Measurements from ENCODE around the gene NSUN7.
A peak's percentile ranks its signal among the peaks of the same experiment; 100 is the strongest.
"Not testable (repeated sequence)": the region's sequence is repeated elsewhere in the genome, so short reads cannot be mapped to it uniquely, and the experiment has no call there.

NSUN7 gene

DNA sequence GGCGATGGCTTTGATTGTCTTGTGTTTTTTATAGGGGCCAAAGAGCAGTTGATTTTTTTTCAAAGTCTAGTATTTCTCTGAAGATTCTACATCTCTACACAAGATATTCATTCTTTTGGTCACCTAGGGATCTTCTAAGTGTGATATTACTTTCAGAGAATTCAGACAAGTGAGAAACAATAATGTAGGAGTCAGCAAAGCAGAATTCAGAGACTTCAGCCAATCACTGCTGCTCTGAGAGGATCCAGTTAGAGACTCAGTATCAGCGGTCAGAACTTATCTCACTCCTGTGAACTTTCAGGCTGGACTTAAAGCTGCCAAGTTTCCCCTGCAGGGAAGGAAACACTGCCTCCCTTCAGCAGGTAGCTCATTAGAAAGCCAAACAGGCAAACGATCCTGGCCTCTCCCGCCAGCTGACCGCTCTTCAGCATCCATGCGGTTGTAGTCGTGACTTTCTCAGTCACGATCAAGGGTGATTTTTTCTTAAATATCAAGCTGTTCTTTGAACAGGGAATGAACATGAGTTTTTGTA, 59.2 kb downstream of the NSUN7 start:
- H3K27ac ChIP-seq, result no peak overlapping the region
- no peak overlapping the region for H3K4me3 ChIP-seq

DNA sequence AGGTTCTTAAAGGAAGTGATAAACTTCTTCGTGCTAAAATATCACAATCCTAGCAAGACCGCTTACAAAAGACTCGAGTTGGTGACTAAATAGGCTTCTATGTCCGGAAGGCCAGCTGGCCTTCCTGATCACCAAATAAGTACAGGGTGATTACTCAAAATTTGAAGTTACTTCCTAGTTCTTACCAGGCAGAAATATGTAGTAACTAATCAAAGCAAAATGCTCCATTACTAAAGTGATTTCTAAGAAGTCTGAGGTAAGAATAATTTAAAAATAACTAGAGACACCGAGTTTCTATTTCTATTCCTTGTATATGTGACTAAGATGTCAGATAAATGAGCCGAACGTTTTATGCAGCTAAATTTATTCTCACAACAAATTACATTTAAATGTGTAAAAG, 62.2 kb downstream of the NSUN7 start:
- H3K27ac ChIP-seq, result peak overlapping the region in 3 of 21 experiments; percentile 23 to 60 (median 57)

DNA sequence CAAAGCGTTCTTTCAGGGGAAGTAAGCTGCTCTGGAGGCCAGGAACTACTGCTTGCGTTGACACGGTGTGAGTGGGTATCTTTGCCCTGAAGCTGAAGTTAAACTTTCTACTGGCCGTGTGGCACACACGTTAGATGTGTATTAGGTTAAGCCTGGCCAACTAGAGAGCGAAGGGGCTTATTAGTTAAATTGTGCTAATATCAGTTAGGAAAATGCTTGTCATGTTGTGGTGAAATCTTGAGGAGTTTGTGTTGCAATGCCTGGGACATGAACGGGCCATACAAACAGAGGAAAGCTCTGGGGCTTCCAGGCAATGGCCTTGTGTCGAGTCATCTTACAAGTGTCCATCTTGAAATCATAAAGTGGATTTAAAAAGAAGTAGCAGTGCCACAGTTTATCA, 62.6 kb downstream of the NSUN7 start:
- Histone ChIP-seq H3K4me3 (no peak overlapping the region), H3K27ac (peak overlapping the region in 4 of 21 experiments; percentile 23 to 67 (median 58))

More for the DNA sequence above, 62.2 kb downstream of the NSUN7 start:
- no peak overlapping the region for H3K4me3 ChIP-seq

DNA sequence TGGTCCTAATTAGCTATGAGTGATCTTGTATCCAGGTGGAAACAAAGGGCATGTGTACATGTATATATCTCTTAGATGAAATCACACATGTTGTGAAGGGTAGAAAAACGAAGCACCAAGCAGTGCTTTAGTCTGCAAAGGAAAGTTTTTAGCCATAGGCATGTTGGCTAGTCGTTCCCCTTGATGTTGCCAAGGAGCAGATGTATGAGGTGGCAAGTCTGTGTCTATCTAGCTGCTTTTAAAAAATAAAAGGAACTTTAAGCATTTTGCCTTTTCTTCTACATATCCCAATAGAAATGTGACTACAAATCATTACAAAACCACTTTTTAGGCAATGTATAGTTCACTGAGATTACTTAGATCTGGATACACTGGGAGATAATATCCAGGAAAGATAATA, 63.1 kb downstream of the NSUN7 start:
- Histone ChIP-seq H3K4me3 (no peak overlapping the region), H3K27ac (peak overlapping the region in 3 of 21 experiments; percentile 47 to 67 (median 60))

DNA sequence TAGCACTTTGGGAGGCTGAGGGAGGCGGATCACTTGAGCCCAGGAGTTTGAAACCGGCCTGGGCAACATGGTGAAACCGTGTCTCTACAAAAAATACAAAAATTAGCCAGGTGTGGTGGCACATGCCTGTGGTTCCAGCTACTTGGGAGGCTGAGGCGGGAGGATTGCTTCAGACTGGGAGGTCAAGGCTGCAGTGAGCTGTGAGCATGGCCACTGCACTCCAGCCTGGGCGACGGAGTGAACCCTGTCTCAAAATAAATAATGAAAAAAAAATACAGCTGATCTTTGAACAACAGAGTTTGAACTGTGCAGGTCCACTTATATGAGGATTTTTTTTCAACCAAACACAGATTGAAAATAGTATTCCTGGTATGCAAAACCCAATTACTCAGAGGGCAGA, 67.4 kb downstream of the NSUN7 start:
- not testable (repeated sequence) for H3K4me3 ChIP-seq, H3K27ac ChIP-seq

DNA sequence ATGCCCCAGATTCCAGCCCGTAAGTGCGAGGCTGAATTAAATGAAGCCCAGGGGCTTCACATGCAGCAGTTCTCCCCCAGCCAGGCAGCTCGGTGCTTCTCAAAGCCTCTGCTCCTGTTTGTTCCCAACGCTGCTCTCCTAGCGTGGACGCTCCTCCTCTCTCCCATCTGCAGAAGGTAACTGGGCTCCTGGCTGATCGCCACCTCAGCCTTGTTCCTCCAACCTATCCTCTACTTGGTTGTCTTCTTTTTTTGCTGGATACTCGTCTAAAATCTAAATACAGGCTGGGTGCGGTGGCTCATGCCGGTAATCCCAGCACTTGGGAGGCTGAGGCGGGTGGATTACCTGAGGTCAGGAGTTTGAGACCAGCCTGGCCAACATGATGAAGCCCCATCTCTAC, 70.3 kb downstream of the NSUN7 start:
- no peak overlapping the region for H3K4me3 ChIP-seq
- no peak overlapping the region for H3K27ac ChIP-seq

DNA sequence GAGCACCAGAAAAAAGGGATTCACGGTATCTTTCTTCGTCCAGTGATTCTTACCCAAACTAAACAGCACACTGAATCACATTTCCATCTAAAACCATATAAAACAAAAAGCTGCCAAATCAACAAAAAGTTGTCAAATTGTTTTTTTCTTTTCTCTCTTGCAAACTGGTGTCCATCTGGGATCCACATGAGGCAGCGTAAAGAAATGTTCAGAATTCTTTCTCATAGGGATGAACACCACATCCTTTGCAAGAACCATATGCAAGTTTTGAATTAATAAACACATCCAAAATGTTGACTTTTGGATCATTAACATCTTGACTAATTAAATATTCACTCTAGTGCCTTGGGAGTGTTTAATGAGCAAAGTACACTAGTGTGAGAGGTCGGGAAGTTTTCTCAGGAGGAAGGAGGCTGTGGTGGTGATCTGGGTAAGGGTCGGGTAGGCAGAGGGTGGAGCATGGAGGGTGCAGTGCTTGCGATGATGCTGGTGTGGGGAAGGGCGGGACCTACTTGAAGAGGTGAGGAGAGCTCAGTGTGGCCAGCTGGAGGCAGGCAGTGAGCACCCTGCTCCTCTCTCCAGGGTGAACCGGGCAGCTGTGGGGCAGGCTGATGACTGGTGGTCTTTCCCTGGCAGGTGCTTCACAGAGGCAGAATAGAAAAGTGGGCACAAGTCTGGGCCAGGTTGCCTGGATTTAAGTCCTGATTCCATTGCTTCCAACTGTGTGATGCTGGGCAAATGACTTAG, 72.8 kb downstream of the NSUN7 start:
- Histone ChIP-seq H3K4me3 (no peak overlapping the region), H3K27ac (no peak overlapping the region)

DNA sequence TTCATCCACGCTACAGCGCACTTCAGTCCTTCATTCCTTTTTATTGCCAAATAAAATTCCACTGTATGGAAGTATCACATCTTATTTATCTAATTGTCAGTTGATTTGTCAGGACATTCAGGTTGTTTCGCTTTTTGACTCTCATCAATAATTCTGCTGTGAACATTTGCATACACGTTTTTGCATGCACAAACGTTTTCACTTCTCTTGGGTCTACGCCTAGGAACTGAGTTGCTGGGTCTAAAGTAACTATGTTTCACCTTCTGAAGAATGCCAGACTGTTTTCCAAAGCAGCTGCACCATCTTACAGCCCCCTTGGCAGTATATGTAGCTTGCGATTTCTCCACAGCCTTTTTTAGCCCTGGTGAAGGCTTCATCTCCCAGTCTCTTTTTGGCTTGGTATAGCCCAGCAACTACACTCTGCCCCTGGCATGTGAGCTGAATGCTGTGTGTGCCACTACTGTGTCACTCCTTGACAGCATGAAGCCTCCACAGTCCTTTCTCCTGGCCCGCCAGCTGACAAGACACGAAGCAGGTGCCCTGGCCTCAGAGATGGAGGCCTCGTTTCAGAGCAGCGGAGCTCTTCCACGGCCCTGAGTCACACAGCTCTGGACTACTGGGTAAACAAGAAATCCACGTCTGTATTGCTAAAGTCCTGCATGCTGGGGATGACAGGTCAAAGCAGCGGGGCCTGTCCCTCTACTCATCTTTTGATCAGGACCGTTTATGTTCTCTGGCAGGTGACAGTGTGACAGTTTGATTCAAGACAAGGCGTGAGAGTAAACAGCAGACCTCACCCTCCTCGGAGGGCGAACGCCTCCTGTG, 75.5 kb downstream of the NSUN7 start:
- Histone ChIP-seq H3K27ac (peak overlapping the region in 1 of 21 experiments; percentile 23), H3K4me3 (no peak overlapping the region)

DNA sequence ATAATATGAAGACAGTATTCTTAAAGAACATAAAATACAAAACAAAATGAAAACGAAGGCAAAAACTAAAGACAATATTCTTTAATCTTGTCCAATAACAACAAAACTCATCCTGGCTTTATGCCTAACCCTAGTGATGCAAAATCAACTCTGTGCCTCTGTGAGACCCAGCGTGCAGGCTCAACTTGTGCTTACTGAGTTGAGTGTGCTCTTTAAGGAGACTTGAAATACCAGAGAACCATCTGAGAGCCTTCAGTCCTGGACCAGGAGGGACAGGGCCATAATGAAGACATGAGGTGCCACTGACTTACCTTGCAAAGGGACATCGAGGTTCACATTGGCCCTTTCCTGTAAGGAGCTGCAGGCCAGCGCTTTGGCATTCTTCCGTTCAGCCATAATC, 77.1 kb downstream of the NSUN7 start:
- Histone ChIP-seq H3K4me3 (no peak overlapping the region), H3K27ac (no peak overlapping the region)

DNA sequence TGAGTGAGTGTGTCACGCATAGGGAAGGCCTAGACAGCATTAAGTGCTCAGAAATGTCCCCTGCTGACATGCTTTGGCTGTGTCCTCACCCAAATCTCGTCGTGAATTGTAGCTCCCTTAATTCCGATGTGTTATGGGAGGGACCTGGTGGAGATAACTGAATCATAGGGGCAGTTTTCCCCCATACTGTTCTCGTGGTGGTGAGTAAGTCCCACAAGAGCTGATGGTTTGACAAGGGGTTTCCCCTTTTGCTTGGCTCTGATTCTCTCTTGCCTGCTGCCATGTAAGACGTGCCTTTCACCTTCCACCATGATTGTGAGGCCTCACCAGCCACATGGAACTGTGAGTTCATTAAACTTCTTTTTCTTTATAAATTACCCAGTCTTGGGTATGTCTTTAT, 78.0 kb downstream of the NSUN7 start:
- Histone ChIP-seq H3K4me3 (no peak overlapping the region), H3K27ac (no peak overlapping the region)

DNA sequence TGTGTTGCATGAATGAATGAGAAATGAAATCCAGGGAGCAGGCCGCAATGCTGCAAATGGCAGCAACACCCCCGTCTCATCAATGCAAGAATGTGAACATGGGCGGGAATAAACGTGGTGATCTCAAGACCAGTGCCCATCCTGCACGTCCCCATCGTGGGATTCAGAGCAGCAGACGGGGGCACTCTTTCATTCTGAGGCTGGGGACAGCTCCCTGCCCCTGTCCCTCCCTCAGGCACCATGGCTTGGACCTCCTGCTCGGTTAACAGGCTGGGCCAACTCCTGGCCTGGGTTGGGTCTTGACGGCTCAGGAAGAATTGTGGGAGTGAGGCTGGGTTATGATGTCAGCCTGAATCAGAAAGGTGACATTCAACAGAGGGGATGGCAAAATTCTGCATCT, 78.9 kb downstream of the NSUN7 start:
- no peak overlapping the region for H3K4me3 ChIP-seq
- no peak overlapping the region for H3K27ac ChIP-seq

DNA sequence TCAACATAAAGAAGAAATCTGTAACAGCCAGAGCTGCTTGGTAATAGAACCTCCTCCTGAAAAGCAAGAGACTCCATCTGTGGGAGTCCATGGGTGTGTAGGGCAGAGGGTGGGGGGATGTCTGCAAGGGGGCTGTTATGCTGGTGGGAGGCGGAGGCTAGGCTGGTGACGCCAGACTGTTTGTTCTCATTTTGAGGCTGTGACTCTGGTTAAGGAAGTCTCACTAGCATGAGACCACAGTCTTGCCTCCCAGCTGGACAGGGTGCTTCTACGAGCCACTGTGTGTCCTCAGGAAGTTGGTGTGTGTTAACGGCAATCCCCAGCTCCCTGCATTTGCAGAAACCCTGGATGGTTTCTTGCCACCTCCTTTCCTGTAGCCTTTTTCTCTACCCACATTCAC, 79.8 kb downstream of the NSUN7 start:
- Histone ChIP-seq H3K4me3 (no peak overlapping the region), H3K27ac (no peak overlapping the region)

DNA sequence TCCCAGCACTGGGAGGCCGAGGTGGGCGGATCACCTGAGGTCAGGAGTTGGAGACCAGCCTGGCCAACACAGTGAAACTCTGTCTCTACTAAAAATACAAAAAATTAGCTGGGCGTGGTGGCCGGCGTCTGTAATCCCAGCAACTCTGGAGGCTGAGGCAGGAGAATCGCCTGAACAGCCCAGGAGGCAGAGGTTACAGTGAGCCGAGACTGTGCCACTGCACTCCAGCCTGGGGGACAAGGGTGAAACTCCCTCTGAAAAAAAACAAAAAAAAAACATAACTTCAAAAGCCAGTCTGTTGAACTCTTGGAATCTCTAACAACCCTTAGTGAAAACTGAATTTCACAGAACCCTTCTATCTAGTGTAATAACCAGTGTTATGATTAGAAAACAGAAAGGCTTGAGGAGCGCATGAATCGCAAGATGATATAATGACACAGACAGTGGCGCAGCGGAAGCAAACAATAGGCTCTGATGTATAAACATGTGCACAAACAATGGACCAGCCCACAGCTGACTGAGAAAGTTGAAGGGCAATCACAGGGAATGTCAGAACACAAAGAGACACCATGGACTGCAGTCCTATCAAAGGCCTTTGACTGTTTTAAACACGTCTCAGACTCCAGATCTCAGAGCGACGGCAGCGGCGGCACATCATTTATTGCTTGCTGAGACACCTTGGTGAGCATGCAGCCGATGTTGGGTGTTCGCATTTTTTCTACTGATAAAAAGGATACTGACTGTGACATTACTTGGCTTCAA, 81.6 kb downstream of the NSUN7 start:
- Histone ChIP-seq H3K4me3 (no peak overlapping the region), H3K27ac (no peak overlapping the region)

DNA sequence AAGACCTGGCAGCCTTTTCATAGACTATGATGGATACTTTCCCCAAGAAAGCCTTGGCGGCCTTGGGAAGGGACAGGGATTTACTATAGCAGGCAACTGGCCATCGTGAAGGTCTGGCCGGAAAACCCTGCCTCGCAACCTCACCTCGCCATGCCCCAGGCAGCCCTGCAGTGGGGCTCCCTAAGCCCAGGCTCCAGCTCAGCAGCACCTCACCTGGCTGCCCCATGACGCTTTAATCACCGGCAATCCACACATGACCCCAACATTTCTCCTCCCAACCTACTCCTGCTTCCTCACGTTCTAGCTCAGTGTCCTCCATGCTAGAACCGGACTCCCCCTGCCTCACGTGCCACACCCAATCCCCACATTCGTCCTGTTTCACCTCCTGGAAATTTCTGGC, 82.4 kb downstream of the NSUN7 start:
- H3K27ac ChIP-seq, result no peak overlapping the region
- no peak overlapping the region for H3K4me3 ChIP-seq

DNA sequence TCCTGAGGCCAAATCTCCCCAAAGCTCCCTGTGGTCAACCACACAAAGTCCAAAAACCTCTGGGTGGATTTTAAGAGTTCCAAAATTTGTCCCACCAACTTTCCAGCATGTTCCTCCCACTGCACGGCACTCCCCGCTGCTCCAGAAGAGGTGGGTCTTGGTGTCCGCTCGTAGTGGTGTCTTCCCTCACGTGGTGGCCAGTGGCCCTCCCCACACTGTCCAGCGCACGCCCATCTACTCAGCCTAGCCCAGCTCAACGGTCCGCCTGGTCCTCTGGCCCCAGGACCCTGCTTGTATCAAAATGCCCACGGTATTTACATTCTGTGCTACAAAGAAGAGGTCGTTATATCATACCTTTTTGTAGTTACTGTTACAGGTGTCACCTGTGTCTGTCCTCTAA, 83.5 kb downstream of the NSUN7 start:
- Histone ChIP-seq H3K4me3 (no peak overlapping the region), H3K27ac (no peak overlapping the region)

DNA sequence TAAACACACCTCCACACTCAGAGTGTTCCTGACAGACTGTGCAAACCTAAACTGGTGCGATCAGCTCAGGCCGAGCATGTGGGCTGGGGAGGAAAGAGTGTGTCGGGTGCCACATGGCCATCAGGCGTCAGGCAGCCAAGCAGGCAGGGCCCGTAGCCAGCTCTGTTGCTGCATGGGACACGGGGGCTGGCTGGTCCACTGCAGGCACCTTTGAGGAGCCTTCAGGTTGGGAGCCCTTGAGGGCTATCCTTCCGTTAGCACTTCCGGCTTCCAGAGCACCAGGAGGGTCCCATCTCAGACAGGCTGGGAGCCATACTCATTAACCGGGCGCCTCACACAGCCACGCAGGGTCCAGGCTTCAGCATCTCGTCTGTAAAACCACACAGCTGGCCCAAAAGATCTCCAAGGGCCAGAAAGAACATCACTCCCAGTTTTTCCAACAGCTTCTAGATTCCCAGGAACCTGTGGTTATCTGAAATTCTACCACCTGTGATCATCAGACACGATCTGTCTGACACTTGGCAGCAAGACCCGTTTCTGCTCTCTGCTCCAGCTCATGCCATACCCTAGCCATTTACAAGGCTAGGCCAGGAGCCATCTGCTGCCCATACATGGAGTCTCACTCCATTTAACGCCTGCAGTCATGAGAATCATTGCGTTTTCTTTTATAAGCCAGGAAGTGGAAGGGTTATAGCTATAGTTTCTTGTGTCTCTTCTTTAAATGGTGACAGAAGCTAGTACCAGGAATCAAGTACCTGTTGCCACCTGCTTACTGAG, 87.5 kb downstream of the NSUN7 start:
- Histone ChIP-seq H3K27ac (no peak overlapping the region), H3K4me3 (no peak overlapping the region)

DNA sequence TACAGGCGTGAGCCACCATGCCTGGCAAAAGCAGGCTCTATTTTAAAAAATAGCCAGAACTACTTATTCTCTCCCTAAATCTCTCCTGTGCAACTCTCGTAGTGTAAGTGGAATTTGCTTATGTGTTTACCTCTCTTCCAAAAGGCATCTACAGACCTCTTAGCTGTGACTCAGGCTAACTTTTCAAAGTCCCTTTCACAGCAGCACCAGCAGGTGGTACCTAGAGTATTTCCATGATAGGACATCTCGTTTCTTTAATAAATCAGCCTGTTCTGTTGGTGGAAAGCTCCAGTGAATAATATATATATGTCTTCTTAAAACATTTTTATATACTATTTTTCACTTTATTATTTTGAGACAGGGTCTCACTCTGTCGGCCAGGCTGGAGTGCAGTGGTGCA, 89.0 kb downstream of the NSUN7 start:
- no peak overlapping the region for H3K4me3 ChIP-seq
- no peak overlapping the region for H3K27ac ChIP-seq

DNA sequence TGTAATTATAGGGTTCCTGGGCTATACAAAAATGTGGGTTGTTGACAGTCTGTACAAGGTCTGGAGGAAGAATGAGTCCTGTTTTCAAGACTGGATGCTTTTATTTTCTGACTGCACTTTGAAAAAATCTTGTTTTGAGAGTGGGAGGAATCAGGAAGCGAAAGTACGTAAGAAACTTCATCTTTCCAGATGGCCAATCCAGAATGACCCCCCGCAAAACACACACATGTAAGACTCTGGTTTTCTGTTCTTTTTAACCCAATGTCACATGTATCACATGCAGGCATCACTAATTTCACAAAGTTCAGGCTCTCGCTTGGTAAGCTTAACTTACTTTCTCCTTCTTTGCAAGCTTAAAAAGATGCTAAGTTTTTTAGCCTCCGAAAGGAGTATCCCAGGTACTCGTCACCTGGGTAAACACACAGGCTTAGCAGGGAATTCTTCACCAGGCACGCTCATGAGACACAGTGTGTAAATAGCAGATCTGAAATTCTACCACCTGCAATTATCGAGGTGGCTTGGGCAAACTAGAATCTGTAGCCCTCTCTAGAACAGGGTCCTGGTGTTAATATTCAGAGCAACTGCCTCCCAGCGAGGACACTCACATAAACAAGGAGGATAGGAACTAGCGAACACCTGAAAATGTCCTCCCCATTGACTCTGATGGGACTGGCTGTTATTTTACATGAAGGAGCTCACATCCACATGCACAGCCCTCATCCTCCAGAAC, 90.7 kb downstream of the NSUN7 start:
- no peak overlapping the region for H3K4me3 ChIP-seq
- H3K27ac ChIP-seq, result no peak overlapping the region

Measured in skin epidermis (tissue), 12 donors.